SK-N-DZ (cell line): ENCODE measurements around the gene CTNND1. TPM values are rescaled to one million over a fixed set of nuclear protein-coding genes. Genes with fewer than 3 reads are reported as not detected.
A peak's percentile ranks its signal among the peaks of the same experiment; 100 is the strongest.
"Not testable (repeated sequence)": the region's sequence is repeated elsewhere in the genome, so short reads cannot be mapped to it uniquely, and the experiment has no call there.

ENCODE experiments used
- DNase-seq: peaks from one replicate; pipeline ENCODE4 v3.0.0-alpha.2; 2015; ENCODE audit warnings: low spot score
- polyA plus RNA-seq, 2 experiments: library from polyadenylated mRNA; depleted of rRNA; stranded (reverse); fragments of >200 nt; gene quantifications; 2 replicates each; pipeline ENCODE4 v1.2.3, GENCODE V29; 2014

CTNND1 gene, protein sequence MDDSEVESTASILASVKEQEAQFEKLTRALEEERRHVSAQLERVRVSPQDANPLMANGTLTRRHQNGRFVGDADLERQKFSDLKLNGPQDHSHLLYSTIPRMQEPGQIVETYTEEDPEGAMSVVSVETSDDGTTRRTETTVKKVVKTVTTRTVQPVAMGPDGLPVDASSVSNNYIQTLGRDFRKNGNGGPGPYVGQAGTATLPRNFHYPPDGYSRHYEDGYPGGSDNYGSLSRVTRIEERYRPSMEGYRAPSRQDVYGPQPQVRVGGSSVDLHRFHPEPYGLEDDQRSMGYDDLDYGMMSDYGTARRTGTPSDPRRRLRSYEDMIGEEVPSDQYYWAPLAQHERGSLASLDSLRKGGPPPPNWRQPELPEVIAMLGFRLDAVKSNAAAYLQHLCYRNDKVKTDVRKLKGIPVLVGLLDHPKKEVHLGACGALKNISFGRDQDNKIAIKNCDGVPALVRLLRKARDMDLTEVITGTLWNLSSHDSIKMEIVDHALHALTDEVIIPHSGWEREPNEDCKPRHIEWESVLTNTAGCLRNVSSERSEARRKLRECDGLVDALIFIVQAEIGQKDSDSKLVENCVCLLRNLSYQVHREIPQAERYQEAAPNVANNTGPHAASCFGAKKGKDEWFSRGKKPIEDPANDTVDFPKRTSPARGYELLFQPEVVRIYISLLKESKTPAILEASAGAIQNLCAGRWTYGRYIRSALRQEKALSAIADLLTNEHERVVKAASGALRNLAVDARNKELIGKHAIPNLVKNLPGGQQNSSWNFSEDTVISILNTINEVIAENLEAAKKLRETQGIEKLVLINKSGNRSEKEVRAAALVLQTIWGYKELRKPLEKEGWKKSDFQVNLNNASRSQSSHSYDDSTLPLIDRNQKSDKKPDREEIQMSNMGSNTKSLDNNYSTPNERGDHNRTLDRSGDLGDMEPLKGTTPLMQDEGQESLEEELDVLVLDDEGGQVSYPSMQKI
- polyA plus RNA-seq (2014; cell fraction: cytosol; rRNA removed), result 35.1 and 43.0 TPM in 2 replicates
- 25.9 and 44.1 TPM in 2 replicates for polyA plus RNA-seq (2014; cell fraction: nucleus; rRNA removed)

DNA sequence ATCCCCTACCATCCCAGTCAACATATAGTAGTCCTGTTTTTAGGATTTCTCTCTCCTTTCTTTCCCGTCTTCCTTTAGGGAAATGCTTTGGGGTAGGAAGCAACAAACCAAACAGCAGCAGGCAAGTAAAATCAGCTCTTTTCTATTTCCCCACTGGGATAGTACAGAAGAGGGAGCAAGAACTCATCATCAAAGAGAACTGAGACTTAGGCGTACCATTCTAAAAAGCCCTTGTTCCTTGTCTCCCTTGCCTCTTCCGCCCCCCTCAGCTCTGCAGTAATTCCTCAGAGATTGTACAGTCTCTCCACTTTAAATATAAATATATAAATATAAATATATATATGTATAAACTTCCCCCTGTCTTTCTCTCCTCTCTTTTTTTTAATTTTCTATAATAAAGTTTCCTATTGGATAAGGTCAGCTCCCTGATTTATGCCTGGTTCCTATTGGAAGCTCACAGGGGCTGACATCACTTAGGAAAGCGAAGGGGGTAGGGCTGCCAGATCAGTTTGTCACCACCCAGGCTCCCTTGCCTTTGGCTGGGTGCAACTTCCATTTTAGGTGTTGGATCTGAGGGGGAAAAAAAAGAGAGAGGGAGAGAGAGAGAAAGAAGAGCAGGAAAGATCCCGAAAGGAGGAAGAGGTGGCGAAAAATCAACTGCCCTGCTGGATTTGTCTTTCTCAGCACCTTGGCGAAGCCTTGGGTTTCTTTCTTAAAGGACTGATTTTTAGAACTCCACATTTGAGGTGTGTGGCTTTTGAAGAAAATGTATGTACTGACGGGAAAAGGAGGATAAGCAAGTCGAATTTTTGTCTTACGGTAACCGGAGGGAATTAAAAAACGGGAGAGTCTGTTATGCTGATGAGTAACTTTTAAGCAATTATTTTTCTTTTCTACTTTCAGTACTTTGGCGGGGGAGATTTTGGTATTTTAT lies at the start of gene CTNND1:
CTNND1 (plus strand) TSS at position 502 of the 934 bp plus-strand sequence. CDS start 29,677 bp downstream, outside the sequence.
- DNase-seq, result peak; percentile 97

- peak; percentile 99 for DNase-seq
Measured at GRCh38 chr11:57712256-57713150, 49.1 kb upstream of the CTNND1 start, which contains the start of gene TMX2. Gene TMX2 (plus strand): TSS chr11:57712593. CDS start chr11:57712619, 26 bp downstream.

GRCh38 chr11:57713835-57714234 lies 47.8 kb upstream of the CTNND1 start:
- no peak for DNase-seq

DNA sequence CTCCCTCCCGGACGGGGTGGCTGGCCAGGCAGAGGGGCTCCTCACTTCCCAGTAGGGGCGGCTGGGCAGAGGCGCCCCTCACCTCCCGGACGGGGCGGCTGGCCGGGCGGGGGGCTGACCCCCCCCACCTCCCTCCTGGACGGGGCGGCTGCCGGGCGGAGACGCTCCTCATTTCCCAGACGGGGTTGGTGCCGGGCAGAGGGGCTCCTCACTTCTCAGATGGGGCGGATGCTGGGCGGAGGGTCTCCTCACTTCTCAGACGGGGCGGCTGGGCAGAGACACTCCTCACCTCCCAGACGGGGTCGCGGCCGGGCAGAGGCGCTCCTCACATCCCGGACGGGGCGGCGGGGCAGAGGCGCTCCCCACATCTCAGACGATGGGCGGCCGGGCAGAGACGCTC lies 44.9 kb upstream of the CTNND1 start:
- not testable (repeated sequence) for DNase-seq

GRCh38 chr11:57727185-57727584 lies 34.4 kb upstream of the CTNND1 start:
- DNase-seq, result no peak

DNA sequence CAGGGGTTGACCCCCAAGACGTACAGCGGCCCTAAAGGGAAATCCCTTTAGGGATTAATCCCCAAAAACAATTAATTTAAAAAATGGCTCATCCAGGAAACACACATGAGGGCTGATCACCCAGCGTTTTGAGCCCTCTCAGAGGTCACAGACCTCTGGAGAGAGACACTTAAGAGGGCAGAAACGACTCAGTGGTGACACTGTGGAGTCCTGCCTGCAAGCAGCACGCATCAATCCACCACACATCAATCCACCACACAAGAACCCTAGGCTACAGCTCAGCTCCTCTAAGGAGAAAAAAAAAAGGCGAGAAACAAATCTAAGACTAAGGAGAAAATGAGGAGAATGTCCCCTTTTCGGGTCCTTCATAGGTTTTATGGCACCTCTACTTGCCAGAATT lies 32.8 kb upstream of the CTNND1 start:
- no peak for DNase-seq

GRCh38 chr11:57729479-57729878 lies 32.1 kb upstream of the CTNND1 start:
- DNase-seq, result no peak

GRCh38 chr11:57732661-57733060 lies 28.9 kb upstream of the CTNND1 start:
- no peak for DNase-seq

GRCh38 chr11:57735619-57736298 lies 25.8 kb upstream of the CTNND1 start:
- DNase-seq, result no peak

DNA sequence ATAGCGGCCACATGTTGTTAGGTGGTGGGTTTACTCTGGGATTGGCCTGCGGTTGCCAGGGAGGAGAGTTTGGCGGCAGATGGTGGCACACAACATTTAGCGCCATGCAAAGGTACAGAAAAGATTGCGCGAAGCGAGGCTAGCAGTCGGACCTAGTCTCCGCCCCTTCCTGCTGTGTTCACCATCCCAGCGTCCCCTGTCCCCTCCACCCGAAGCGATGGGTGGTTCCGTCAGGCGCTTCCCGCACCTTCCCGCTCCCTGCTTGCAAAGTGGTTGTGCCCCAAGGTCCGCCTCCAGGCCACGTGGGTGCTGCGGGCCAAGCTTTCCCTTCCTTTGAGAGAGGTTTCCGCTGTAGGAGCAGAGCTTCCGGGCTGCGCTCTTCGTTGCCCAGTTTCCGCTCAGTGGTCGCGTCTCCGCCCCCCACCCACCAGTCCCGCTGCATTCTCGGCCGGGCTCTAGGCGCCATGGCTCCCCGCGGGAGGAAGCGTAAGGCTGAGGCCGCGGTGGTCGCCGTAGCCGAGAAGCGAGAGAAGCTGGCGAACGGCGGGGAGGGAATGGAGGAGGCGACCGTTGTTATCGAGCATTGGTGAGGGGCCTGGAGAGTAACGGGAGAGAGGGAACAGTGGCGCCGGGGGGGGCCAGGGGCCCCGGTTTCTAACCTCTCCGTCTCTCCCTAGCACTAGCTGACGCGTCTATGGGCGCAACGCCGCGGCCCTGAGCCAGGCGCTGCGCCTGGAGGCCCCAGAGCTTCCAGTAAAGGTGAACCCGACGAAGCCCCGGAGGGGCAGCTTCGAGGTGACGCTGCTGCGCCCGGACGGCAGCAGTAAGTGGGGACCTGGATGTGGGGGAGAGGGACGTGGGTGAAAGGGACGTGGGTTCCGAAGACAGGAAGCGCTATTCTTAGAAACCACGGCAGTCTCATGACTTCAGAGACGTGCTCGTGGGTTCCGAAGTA lies 20.2 kb upstream of the CTNND1 start, which contains the start of gene SELENOH:
SELENOH (plus strand) TSS at position 360 of the 955 bp plus-strand sequence; CDS start at position 465, 105 bp downstream.
- peak; percentile 99 for DNase-seq

DNA sequence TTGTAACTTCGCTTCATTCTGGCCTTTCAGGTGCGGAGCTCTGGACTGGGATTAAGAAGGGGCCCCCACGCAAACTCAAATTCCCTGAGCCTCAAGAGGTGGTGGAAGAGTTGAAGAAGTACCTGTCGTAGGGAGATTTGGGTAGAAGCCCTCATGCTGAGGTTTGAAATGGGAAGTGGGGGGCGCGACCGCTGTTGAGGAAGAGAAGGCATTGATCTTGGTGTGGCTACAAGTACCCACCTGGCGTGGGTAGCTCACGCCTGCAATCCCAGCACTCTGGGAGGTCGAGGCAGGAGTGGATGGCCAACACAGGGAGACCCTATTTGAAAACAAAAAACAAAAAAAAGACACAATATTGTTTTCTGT lies 19.5 kb upstream of the CTNND1 start:
- DNase-seq, result no peak

DNA sequence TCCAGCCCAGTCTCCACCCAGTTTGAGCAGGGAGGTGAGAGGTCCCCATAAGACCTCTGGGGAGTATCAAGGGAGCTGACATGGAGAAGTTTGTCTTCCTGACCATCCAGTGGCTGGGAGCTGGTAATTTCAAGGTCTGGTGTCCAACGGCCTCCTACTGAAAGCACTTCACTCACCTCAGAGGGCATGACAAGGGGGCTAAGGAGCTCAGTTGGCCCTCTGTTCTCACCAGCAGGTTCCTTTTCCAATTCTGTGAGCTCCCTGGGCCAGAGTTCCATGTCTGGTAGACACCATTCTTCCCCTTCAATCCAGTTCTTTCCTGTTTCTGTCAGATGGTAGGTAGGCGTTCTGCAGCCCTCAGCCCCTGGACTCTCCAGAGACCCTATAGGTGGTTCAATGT lies 17.2 kb upstream of the CTNND1 start:
- DNase-seq, result no peak

GRCh38 chr11:57745206-57745605 lies 16.4 kb upstream of the CTNND1 start:
- no peak for DNase-seq

- no peak for DNase-seq
Measured at GRCh38 chr11:57746920-57747319, 14.7 kb upstream of the CTNND1 start.

DNA sequence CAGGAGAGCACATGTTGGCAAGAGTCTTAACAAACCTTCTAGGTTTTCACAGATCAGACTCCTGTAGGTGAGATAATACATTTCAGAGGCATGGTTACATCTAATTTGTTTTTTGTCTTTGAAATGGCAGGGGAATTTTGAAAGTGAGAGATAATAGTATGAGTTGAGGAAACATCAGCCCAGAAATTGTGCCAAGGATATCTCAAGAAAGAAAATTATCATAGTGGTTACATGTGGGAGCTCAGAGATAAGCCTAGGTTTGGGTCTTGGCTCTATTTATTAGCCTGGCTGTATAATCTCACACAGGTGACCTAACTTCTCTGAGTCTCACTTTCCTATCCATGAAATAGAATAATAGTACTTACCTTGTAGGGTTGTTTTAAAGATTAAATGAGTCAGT lies 10.4 kb upstream of the CTNND1 start:
- DNase-seq, result no peak

GRCh38 chr11:57751676-57752253 lies 9.8 kb upstream of the CTNND1 start, which contains the start of gene BTBD18:
Gene BTBD18 (minus strand): TSS chr11:57751819. CDS start chr11:57751188, 631 bp downstream.
- DNase-seq, result peak; percentile 26

GRCh38 chr11:57752954-57753353 lies 8.6 kb upstream of the CTNND1 start:
- DNase-seq, result no peak
